NCI-H510A treated with DMSO at 0.1 percent for 48 hours (cell line): ENCODE data around the gene NPHP4.
"Not testable (repeated sequence)": the region's sequence is repeated elsewhere in the genome, so short reads cannot be mapped to it uniquely, and the experiment has no call there.

ENCODE experiments used
- DNase-seq: peaks from one replicate; lab custom pipeline; 2025; lab: John Stamatoyannopoulos, UW

NPHP4 gene

DNA sequence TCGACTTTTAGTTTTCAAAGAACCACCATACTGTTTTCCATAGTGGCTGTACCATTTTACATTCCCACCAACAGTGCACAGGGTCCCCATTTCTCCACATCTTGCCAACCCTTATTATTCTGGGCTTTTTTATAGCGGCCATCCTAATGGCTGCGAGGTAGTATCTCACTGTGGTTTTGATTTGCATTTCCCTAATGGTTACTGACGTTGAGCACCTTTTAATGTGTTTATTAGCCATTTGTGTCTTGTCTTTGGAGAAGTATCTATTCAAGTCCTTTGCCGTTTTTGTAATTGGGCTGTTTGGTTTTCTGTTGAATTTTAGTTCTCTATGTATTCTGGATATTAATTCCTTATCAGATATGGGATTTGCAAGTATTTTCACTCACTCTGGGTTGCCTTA, 31.1 kb upstream of the NPHP4 start:
- DNase-seq = no peak

DNA sequence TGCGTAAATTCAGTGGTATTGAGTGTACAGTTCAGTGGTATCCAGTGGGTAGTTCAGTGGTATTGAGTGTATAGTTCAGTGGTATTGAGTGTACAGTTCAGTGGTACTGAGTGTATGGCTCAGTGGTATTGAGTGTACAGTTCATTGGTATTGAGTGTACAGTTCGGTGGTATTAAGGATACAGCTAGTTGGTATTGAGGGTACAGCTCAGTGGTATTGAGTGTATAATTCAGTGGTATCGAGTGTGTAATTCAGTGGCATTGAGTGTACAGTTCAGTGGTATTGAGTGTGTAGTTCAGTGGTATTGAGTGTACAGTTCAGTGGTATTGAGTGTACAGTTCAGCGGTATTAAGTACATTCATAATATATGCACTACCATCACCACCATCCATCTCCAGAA, 30.0 kb upstream of the NPHP4 start:
- DNase-seq = no peak

DNA sequence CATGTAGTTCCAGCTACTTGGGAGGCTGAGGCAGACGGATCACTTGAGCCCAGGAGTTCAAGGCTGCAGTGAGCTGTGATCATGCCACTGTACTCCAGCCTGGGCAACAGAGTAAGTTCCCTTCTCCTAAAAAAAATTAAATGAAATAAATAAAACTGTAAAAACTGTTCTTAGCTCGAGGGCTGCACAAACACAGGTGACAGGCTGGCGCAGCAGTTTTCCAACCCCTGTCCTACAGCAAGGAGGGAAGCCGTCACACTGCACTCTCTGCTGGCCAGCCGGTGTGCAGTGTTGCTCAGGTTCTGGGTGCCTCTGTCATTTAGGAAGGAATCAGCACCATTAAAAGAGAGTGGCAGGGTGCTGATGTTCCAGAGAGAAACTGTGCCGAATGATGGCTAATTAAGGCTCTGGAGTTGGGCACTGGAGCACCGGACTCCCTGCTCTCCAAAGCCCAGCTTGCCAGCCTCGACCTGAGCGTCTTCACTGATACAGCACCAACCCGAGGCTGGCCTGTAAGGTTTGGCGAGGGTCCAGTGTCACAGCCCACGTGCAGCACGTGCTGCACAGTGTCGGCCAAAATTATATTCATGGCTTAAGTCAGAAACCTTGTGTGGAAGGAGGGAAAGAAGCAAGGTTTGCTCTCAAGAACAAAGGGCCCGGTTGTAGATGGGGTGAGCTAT, 27.1 kb upstream of the NPHP4 start:
- DNase-seq = no peak

DNA sequence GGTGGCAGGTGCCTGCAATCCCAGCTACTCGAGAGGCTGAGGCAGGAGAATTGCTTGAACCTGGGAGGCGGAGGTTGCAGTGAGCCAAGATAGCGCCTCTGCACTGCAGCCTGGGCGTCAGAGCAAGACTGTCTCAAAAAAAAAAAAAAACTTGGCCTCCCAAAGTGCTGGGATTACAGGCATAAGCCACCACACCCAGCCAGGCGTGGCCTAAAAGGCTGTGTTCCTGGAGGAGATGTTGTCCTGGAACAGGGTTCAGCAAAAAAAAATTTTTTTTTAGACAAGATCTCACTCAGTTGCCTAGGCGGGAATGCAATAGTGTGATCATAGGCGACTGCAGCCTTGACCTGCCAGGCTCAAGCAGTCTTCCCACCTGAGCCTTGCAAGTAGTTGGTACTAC, 25.4 kb upstream of the NPHP4 start:
- not testable (repeated sequence) for DNase-seq

DNA sequence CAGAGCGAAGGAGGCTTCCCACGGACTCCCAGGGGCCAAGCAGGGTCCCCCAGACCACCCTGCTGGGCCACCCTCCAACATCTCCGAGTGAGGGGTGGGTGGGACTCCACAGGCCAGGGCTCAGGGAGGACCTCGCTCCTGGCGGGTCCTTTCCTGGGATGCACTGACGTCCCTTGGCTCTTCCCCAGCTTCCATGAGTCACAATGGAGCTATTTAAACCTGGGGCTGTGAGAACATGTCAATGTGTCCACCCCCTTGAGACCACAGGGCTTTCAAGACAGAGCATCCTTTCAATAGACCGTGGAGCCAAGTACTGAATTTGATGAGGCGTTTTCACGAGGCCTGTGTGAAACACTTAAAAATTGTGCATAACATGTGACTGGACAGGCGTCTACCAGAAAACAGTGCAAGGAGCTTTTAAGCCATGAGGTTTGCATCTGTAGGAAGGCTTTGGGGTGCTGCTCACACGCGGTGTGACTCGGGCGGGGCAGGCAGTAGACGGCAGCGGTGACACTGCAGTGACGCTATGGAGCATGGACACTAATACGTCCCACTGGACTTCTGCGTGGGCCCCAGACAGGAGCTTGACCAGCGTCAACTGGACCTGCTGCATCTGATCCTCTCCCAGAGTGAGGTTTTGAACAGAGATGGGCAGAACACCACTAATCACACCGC, 24.1 kb upstream of the NPHP4 start:
- no peak for DNase-seq

DNA sequence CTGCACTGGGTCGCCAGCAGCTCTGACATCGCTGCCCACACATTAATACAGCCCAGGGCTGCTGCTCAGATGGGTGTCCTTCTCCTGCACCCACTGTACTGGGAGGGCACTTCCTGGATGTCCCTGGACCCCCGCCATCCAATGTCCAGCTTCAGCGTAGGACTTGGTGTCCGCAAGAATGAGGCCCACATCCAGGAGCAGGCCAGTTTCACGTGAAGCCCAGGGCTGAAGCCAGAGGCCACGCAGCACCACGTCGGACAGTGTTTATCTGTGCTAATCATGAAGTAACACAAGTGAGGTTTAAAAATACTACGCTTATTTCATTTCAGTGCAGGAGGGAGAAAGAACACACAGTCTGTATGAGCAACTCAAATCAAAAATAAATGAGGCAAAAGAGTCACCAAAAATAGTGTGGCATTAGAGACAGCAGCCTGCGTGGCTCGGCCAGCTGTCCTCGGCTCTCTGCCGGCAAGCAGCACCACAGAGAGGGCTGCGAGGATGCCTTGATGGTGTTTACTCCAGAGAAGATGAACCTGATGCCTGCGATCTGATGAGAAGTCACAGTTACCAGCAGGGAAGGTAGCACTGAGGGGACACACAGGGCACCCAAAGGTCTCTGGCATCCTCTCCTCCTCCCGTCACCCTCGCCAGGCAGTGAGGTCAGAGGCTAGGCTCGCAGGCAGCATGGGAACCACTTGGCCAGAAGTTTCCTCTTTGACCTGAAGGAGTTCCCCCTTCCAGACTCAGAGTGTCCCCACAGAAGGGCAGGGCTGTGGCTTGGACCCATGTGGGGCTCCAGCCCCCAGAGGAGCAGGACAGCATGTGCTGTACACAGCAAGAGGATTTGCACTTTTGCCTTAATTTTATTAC, 22.1 kb upstream of the NPHP4 start:
- no peak for DNase-seq

DNA sequence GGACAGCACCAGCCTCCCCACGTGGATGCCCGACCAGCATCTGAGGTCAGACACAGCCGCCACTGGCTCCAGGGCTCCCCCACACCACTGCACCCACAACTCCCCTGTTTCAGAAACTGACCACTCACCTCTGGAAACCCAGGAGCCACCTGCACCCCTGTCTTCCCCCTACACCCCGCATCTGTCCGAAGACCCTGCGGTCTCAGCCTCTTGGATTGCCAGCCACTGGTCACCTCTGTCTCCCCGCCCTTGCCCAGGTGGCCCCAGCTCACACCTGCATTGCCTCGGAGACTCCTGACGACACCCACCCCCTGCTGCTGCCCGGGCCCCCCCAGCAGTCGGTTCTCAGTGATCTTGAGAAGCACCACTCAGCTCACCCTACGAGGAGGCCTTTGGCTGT, 21.3 kb upstream of the NPHP4 start:
- DNase-seq = no peak

DNA sequence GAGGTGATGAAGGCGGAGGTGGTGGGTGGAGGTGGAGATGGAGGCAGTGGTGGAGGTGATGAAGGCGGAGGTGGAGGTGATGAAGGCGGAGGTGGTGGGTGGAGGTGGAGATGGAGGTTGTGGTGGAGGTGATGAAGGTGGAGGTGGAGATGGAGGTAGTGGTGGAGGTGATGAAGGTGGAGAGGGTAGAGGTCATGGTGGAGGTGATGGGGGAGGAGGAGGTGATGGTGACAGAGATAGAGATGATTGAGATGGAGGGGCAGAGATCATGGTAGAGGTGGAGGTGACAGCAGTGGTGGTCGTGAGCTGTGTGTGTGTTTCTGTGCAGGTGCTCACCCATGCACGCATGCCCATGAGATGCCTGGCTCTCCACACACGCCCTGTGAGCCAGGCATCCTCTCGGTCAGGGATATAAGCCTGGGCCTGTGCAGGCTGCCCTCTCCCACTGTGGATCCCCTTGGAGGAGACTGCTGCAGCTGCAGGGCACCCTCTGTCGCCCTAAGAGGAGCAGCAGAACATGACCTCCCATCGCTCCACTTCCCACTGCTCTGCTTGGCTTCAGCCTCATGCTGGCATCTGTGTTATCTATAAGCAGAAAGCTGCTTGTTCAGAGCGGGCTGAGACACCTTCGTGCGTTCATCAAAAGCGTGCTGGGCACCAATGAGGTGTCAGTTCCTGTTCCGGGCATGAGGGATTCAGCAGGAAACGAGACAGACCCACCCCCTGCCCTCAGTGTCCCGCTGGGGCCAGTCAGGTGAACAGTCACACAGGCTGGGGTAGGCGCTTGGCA, 20.5 kb upstream of the NPHP4 start:
- no peak for DNase-seq

DNA sequence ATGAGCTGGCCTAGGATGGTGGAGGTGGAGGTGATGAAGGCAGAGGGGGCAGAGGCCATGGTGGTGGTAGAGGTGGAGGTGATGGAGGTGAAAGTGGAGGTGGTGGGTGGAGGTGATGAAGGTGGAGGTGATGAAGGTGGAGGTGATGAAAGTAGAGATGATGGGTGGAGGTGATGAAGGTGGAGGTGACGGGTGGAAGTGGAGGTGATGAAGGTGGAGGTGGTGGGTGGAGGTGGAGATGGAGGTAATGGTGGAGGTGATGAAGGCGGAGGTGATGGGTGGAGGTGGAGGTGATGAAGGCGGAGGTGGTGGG, 19.7 kb upstream of the NPHP4 start:
- DNase-seq = no peak

DNA sequence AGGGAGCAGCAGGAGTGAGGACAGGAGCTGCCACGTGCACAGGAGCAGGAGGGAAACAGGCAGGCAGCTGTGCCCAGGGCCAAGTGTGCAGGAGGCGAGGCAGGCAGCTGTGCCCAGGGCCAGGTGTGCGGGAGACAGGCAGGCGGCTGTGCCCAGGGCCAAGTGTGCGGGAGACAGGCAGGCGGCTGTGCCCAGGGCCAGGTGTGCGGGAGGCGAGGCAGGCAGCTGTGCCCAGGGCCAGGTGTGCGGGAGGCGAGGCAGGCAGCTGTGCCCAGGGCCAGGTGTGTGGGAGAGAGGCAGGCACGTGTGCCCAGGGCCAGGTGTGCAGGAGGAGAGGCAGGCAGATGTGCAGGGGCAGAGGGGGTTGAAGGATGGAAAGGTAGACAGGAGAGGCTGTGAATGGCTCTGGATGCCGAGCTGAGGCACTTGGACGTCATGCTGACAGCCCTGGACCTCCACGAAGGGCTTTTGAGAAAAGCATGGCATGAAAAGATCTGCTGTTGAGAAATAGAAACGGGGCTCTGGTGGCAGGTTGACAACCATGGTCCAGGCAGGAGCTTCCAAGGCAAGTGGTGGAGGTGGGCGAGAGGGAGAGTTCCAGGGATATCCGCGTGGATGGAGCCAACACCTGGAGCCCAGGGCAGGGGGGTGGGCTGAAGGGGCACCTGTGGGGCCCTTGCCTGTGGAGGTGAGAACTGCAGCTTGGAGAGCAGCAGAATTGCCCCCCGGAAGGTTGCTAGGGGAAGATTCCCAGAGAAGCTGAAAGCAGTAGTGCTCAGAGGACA, 19.1 kb upstream of the NPHP4 start:
- peak; percentile 78 for DNase-seq

DNA sequence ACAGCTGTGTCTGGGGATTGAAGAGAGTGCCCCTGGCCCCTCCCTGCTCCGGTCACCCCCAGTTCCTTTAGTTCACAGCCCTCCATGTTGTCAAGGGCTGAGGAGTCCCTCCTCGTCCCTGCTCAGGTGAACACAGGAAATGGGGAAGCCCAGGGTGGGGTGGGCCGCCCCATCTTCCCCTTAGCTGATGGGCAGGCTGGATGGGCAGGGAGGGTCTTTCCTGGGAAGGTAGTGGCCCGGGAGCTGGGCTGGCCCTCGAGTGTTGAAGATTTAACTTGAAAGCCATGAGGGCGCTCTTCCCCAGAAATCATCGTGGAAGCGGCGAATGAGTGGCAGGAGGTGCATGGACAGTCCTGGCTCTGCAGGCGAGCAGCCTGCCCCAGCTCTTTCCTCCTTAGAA, 18.3 kb upstream of the NPHP4 start:
- DNase-seq = no peak

DNA sequence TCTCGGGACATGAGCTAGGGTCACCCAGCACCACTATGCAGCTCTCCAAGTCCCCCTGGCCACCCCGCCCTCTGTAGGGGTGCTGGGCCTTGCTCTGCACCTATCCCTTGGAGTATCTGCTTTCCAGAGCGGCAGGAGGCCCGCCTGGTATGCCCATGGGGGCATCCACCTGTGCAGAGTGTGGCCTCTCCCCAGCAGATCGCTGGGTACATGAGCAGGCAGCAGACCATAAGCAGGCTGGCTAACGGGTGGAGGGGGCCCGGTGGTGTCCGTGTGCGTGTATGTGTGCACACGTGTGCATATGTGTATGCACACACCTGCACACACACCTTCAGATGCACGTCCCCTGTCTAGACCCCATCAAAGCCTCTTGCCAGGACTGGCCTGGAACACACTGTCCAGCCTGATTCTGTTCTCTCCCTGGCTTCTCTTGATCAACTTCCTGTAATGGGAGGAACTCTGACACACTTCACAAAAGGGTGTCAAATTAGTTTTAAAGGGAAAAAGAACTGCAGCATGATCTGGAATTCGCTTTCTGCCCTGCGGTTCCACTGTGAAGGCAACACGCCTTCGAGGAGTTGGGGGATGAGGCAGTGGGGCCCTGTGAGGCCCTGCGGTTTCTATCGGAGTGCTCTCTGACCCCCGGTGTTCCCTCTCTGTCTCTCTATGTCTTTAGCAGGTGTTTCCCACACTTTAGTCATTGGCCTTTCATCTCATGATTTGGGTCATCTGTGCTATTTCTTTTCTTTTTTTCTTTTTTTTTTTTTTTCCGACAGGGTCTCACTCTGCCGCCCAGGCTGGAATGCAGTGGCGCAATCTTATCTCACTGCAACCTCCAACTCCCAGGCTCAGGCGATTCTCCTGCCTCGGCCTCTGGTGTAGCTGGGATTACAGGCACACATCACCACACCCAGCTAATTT, 17.2 kb upstream of the NPHP4 start:
- DNase-seq = no peak

DNA sequence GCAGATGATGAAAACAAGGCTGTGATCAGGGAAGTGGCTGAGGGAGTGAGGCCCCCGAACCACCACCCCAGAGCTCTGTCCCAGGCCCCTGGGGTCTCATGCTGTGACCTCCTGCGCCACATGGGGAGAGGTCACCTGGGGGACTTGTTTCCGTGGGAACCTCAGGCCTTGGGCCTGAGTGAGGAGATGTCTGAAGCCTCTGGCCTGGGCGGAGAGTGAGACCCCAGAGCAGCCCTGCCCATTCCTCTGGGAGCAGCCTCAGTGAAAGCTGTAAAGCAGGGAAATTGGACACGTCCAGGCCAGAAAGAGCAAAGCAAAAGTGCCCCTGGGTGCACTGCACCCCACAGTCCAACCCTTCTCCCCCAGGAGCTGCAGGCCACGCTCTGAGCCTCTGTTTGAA, 16.5 kb upstream of the NPHP4 start:
- no peak for DNase-seq

DNA sequence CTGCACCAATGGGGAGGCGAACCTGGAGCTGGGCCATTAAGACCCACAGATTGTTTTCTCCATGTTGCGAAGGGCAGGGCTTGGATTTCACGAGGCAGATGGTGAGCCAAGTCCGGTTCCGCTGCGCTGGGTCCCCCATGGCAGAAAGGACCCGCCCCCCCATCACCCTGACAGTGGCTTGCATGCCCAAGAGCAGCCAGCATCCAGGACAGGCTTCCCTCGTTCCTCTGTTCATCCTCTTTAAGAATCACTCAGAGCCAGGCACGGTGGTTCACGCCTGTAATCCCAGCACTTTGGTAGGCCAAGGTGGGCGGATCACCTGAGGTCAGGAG, 15.8 kb upstream of the NPHP4 start:
- DNase-seq = no peak

DNA sequence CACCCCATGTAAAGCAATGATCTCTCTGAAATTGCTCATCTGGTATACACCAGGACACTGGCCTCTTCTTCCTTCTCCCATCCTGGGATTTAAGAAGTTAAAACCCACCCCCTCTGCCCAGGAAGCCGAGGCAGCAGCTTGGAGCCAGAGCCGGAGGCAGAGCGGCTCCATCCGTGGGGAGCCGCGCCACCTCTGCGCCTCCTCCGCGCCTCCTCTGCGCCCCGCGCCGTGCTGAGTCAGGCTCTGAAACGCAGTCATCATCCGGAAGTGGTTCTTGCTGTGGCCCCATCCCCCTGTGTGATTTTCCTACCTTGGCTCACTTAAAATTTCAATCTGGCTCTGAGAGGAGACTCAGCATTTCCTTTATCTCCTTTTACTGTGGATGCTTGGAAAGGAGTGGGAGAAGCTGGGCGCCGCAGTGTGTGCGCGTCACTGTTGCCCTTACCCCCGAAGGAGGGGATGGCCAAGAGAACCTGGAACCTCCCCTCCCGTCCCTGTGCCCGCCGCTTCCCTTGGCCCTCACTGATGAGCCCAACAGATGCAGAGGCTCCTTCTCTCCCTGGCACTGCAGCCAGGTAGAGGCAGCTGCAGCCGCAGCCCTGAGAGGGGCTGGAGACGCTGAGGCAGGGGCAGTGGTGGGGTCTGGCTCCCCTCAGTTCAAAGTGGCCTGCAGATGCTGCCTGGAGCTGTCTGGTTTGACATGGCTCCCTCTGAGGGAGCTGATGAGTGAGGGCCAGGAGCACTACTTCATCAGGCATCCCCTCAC, 15.3 kb upstream of the NPHP4 start:
- no peak for DNase-seq

DNA sequence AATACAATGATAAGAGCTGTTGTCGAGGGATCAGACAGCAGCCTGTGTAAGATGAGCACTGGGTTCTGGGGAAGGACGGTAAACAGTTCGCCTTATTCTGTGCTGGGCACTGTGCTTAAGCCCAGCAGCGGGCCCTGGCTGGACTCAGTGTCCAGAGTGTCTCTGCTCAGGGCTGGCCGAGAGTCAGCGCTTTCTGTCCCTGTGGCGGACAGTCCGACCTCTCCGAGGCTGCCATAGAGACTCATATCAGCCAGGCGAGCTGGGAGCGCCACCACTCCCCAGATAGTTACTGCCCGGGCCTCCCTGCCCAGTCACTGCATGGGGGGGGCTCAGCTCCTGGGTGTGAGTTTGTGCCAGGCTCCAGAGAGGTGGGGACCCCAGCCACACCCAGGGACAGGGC, 14.7 kb upstream of the NPHP4 start:
- DNase-seq = no peak

DNA sequence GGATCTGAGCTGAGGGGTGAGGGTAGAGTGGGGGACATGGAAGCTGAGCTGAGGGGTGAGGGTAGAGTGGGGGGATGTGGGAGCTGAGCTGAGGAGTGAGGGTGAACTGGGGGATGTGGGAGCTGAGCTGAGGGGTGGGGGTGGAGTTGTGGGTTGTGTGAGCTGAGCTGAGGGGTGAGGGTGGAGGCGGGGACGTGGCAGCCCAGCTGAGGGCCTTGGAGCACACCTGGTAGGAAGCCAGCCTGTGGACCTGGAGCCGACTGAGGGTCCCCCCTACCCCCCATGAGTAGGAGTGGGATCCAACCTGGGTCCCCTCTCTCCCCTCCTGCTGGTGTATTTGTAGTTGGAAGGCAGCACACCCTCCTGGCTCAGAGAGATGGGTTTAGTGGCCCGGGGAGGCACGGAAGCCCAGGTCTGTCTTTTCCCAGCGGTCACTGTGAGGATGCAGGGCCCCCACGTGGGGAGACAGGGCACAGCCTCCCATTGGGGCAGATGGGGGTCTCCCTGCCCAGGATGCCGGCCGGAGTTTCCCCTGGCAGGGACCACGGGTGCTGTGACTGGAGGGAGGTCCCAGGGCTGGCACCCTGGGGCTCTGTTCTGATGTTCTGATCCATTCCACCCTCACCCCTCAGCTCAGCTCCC, 13.2 kb upstream of the NPHP4 start:
- DNase-seq = no peak

DNA sequence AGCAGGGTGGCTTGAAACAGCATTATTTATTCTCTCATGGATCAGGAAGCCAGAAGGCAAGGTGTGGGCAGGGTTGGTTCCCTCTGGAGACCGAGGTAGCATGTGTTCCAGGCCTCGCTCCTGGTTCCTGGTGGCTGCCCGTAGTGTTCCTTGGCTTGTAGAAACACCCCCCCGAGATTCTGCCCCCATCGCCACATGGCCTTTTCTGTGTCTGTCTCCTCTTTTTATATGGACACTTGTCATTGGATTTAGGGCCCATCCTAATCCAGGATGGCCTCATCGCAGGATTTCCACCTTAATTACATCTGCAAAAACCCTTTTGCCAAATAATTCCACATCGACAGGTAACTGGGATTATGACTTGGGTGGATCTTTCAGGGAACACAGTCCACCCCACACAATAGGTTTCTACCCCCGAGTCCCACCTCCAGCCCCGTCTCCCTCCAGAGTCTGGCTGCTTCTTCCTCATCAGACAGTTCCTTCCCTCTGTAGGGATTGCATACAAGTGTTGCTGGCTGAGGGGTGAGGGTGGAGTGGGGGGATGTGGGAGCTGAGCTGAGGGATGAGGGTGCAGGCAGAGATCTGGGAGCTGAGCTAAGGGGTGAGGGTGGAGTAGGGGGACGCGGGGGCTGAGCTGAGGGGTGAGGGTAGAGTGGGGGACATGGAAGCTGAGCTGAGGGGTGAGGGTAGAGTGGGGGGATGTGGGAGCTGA, 12.3 kb upstream of the NPHP4 start:
- DNase-seq = no peak
